Germinal center (tissue), 1 donor: ENCODE data around the gene SLC2A4RG.

Experiments used
- DNase-seq: peaks from one replicate; pipeline ENCODE4 v3.0.0; 2012; ENCODE audit warnings: mixed read lengths, low spot score

Gene SLC2A4RG

GRCh38 chr20:63739130-63740069, at the start of gene SLC2A4RG:
SLC2A4RG (plus strand) TSS chr20:63739776; CDS start chr20:63739913, 137 bp downstream.
- DNase-seq = peak; percentile 88

GRCh38 chr20:63690003-63690897, 49.3 kb upstream of the SLC2A4RG start:
- DNase-seq = no peak

- DNase-seq = no peak
Measured at GRCh38 chr20:63690898-63691710, 48.5 kb upstream of the SLC2A4RG start.

GRCh38 chr20:63691711-63692435, 47.7 kb upstream of the SLC2A4RG start:
- no peak for DNase-seq

- DNase-seq = no peak
Measured at GRCh38 chr20:63692436-63693082, 47.0 kb upstream of the SLC2A4RG start.

- DNase-seq = no peak
Measured at GRCh38 chr20:63693083-63693732, 46.4 kb upstream of the SLC2A4RG start.

- DNase-seq = no peak
Measured at GRCh38 chr20:63693733-63694583, 45.6 kb upstream of the SLC2A4RG start.

GRCh38 chr20:63694584-63695423, 44.8 kb upstream of the SLC2A4RG start:
- DNase-seq = no peak

GRCh38 chr20:63695424-63696305, 43.9 kb upstream of the SLC2A4RG start:
- no peak for DNase-seq

- no peak for DNase-seq
Measured at GRCh38 chr20:63696306-63696627, 43.3 kb upstream of the SLC2A4RG start.

GRCh38 chr20:63696628-63697356, 42.8 kb upstream of the SLC2A4RG start, which contains the start of gene TNFRSF6B:
TNFRSF6B (plus strand) TSS chr20:63696652; CDS start chr20:63696768, 116 bp downstream.
- DNase-seq = no peak

- DNase-seq = no peak
Measured at GRCh38 chr20:63697357-63697867, 42.2 kb upstream of the SLC2A4RG start.

- no peak for DNase-seq
Measured at GRCh38 chr20:63697868-63698545, 41.6 kb upstream of the SLC2A4RG start.

GRCh38 chr20:63698739-63699465, 40.7 kb upstream of the SLC2A4RG start:
- DNase-seq = no peak
